IMR-90 (cell line): ENCODE results near the gene TM2D1. TPM values are rescaled to one million over a fixed set of nuclear protein-coding genes. Genes with fewer than 3 reads are reported as not detected.

Experiments used
- ATAC-seq: fragments of 200-7000 bp; cut with Tn5 transposase; 2 replicates; pipeline ENCODE4 v1.9.1; 2020; ENCODE audit warnings: low read depth, mild to moderate bottlenecking, moderate library complexity
- BruUV-seq: library from RNA; stranded (reverse); fragments of 400-500 nt; replicated peaks from 2 replicates; lab custom pipeline; 2021; lab: Mats Ljungman, UMichigan
- CTCF ChIA-PET: fragments of 300-600 bp; formaldehyde crosslinking; extraction: SDS; loops from one replicate; lab custom pipeline; 2021; ENCODE audit warnings: antibody characterized with exemption; lab: Yijun Ruan, JAX
- POLR2A ChIA-PET: fragments of 300-600 bp; sonication (Branson Sonifier 250); formaldehyde crosslinking; loops from one replicate; lab custom pipeline; 2022; ENCODE audit warnings: antibody characterized with exemption; ENCODE audit not compliant: unreplicated experiment; lab: Charles Lee
- DNase-seq: peaks from one replicate; pipeline ENCODE4 v3.0.0; 2013
- H2AFZ ChIP-seq: replicated peaks from 2 replicates; pipeline ENCODE3; 2013; ENCODE audit warnings: low read length, mild to moderate bottlenecking; ENCODE audit not compliant: poor library complexity
- H2AK5ac ChIP-seq: 2 replicates; pipeline ENCODE4 v1.6.1; 2013; ENCODE audit warnings: low read depth, low read length, inconsistent platforms
- H2AK9ac ChIP-seq: replicated peaks from 2 replicates; pipeline ENCODE3; 2013; ENCODE audit warnings: mild to moderate bottlenecking, low read depth, low read length, moderate library complexity; ENCODE audit not compliant: poor library complexity
- H2BK120ac ChIP-seq: 2 replicates; pipeline ENCODE4 v1.6.1; 2013; ENCODE audit warnings: low read depth, low read length, inconsistent platforms
- H2BK15ac ChIP-seq: 3 replicates; pipeline ENCODE4 v1.6.1; 2013; ENCODE audit warnings: low read depth, low read length, inconsistent platforms
- H2BK20ac ChIP-seq: 2 replicates; pipeline ENCODE4 v1.6.1; 2013; ENCODE audit warnings: low read depth, mild to moderate bottlenecking, inconsistent platforms, low read length, moderate library complexity
- H2BK5ac ChIP-seq: 2 replicates; pipeline ENCODE4 v1.6.1; 2013; ENCODE audit warnings: mild to moderate bottlenecking, low read depth, low read length, inconsistent platforms; ENCODE audit not compliant: poor library complexity, severe bottlenecking
- H3K14ac ChIP-seq: replicated peaks from 2 replicates; pipeline ENCODE4 v1.6.1; 2013; ENCODE audit warnings: low read depth, low read length, inconsistent platforms
- H3K18ac ChIP-seq: 2 replicates; pipeline ENCODE4 v1.6.1; 2013; ENCODE audit warnings: low read depth, low read length, control low read depth
- H3K23ac ChIP-seq: 2 replicates; pipeline ENCODE4 v1.6.1; 2013; ENCODE audit warnings: low read depth, low read length, inconsistent platforms
- H3K27ac ChIP-seq: 2 replicates; pipeline ENCODE4 v1.5.1; 2013; ENCODE audit warnings: mild to moderate bottlenecking, control low read depth, low read length; ENCODE audit not compliant: insufficient read depth
- H3K27me3 ChIP-seq: 2 replicates; pipeline ENCODE4 v1.6.1; 2013; ENCODE audit warnings: low read length; ENCODE audit not compliant: control insufficient read depth, insufficient read depth
- H3K36me3 ChIP-seq: 2 replicates; pipeline ENCODE4 v1.6.1; 2013; ENCODE audit warnings: low read length, mixed read lengths; ENCODE audit not compliant: control insufficient read depth, insufficient read depth
- H3K4ac ChIP-seq: 2 replicates; pipeline ENCODE4 v1.6.1; 2013; ENCODE audit warnings: low read depth, low read length, inconsistent platforms
- H3K4me1 ChIP-seq: 2 replicates; pipeline ENCODE4 v1.6.1; 2013; ENCODE audit warnings: low read length, mixed read lengths; ENCODE audit not compliant: control insufficient read depth, insufficient read depth
- H3K4me2 ChIP-seq: 2 replicates; pipeline ENCODE4 v1.6.1; 2013; ENCODE audit warnings: low read depth, mild to moderate bottlenecking, control low read depth, low read length, moderate library complexity
- H3K4me3 ChIP-seq: 2 replicates; pipeline ENCODE4 v1.5.1; 2013; ENCODE audit warnings: low read depth, mild to moderate bottlenecking, control low read depth, low read length, moderate library complexity; ENCODE audit not compliant: insufficient read depth
- H3K56ac ChIP-seq: 2 replicates; pipeline ENCODE4 v1.6.1; 2013; ENCODE audit warnings: low read length, inconsistent platforms; ENCODE audit not compliant: insufficient read depth; ENCODE audit errors: extremely low read depth
- H3K79me1 ChIP-seq, 2 experiments: 2 replicates each; pipeline ENCODE4 v1.6.1; 2013; ENCODE audit warnings: low read length in 2 of 2, inconsistent platforms in 1 of 2, low read depth in 1 of 2
- H3K9ac ChIP-seq: 2 replicates; pipeline ENCODE4 v1.6.1; 2013; ENCODE audit warnings: low read depth, low read length, control low read depth
- H3K9me1 ChIP-seq: 2 replicates; pipeline ENCODE4 v1.6.1; 2013; ENCODE audit warnings: low read length, inconsistent platforms; ENCODE audit not compliant: insufficient read depth
- H3K9me3 ChIP-seq: 2 replicates; pipeline ENCODE4 v1.6.1; 2013; ENCODE audit warnings: low read length; ENCODE audit not compliant: control insufficient read depth, insufficient read depth
- H4K20me1 ChIP-seq: 2 replicates; pipeline ENCODE4 v1.6.1; 2013; ENCODE audit warnings: low read length, inconsistent platforms; ENCODE audit not compliant: insufficient read depth
- H4K5ac ChIP-seq: 2 replicates; pipeline ENCODE4 v1.6.1; 2013; ENCODE audit warnings: mild to moderate bottlenecking, low read depth, low read length, control low read depth
- H4K8ac ChIP-seq, 2 experiments: 2 replicates each; pipeline ENCODE4 v1.6.1; 2013; ENCODE audit warnings: low read depth in 2 of 2, low read length in 2 of 2, control low read depth in 1 of 2, inconsistent platforms in 1 of 2
- H4K91ac ChIP-seq: 2 replicates; pipeline ENCODE4 v1.6.1; 2013; ENCODE audit warnings: low read depth, low read length, inconsistent platforms; ENCODE audit not compliant: insufficient read depth
- BHLHE40 ChIP-seq: fragments of 150-350 bp; IDR thresholded peaks from 2 replicates; pipeline ENCODE4 v1.6.1; 2016; ENCODE audit warnings: mild to moderate bottlenecking, low read depth, low read length
- CEBPB ChIP-seq: IDR thresholded peaks from 2 replicates; pipeline ENCODE4 v1.6.1; 2012; ENCODE audit warnings: low read depth, low read length, improper control_type of control experiment
- CHD1 ChIP-seq: IDR thresholded peaks from 2 replicates; pipeline ENCODE4 v1.6.1; 2012; ENCODE audit warnings: low read depth, low read length, improper control_type of control experiment
- CTCF ChIP-seq: conservative IDR thresholded peaks from 2 replicates; pipeline ENCODE4 v1.5.1; 2012; ENCODE audit warnings: mild to moderate bottlenecking, low read depth, low read length, improper control_type of control experiment
- FOS ChIP-seq: fragments of 150-350 bp; IDR thresholded peaks from 2 replicates; pipeline ENCODE4 v1.6.1; 2016; ENCODE audit warnings: low read depth, low read length
- MAFK ChIP-seq: IDR thresholded peaks from 2 replicates; pipeline ENCODE4 v1.6.1; 2012; ENCODE audit warnings: low read depth, low read length, improper control_type of control experiment
- MAZ ChIP-seq: IDR thresholded peaks from 2 replicates; pipeline ENCODE4 v1.6.1; 2012; ENCODE audit warnings: low read depth, mild to moderate bottlenecking, low read length, improper control_type of control experiment, moderate library complexity, borderline replicate concordance
- MXI1 ChIP-seq: IDR thresholded peaks from 2 replicates; pipeline ENCODE4 v1.6.1; 2012; ENCODE audit warnings: low read depth, mild to moderate bottlenecking, low read length, moderate library complexity, borderline replicate concordance
- NFE2L2 ChIP-seq: fragments of 150-350 bp; IDR thresholded peaks from 2 replicates; pipeline ENCODE4 v1.6.1; 2016; ENCODE audit warnings: low read depth, mild to moderate bottlenecking, low read length
- POLR2A ChIP-seq: IDR thresholded peaks from 2 replicates; pipeline ENCODE4 v1.6.1; 2012; ENCODE audit warnings: mild to moderate bottlenecking, low read depth, low read length
- RAD21 ChIP-seq: IDR thresholded peaks from 2 replicates; pipeline ENCODE4 v1.6.1; 2012; ENCODE audit warnings: low read length, improper control_type of control experiment
- RCOR1 ChIP-seq: IDR thresholded peaks from 2 replicates; pipeline ENCODE4 v1.6.1; 2012; ENCODE audit warnings: mild to moderate bottlenecking, low read length, improper control_type of control experiment; ENCODE audit not compliant: insufficient replicate concordance
- RFX5 ChIP-seq: IDR thresholded peaks from 2 replicates; pipeline ENCODE4 v1.8.0; 2012; ENCODE audit warnings: low read depth, mild to moderate bottlenecking, low read length, moderate library complexity
- SMC3 ChIP-seq: fragments of 150-350 bp; IDR thresholded peaks from 2 replicates; pipeline ENCODE4 v1.6.1; 2016; ENCODE audit warnings: low read depth, mild to moderate bottlenecking, antibody characterized with exemption, low read length, moderate library complexity
- WGBS, 2 experiments: methylation state at CpG; one replicate each; pipeline versions ENCODE4 v1.1.5 to v1.1.7; 2013; ENCODE audit warnings: missing lambda C conversion rate in 2 of 2; ENCODE audit not compliant: insufficient read length in 1 of 2; ENCODE audit errors: extremely low coverage in 2 of 2; 5-methylcytosine and 5-hydroxymethylcytosine counted together
- dilution Hi-C: fragments of 300-500 bp; cut with HindIII; formaldehyde crosslinking; loops from one replicate; pipeline ENCODE4 v1.14.3; 2018; ENCODE audit warnings: low sequenced_read_pairs; ENCODE audit not compliant: unreplicated experiment
- in situ Hi-C: fragments of 300-500 bp; cut with MboI; formaldehyde crosslinking; loops from 3 replicates; pipeline ENCODE4 v1.14.3; 2019; ENCODE audit warnings: low sequenced_read_pairs, inconsistent platforms, mixed read lengths
- intact Hi-C: fragments of 100-400 bp; cut with micrococcal nuclease; formaldehyde crosslinking; loops from 2 replicates; pipeline ENCODE4 v1.10.0; 2022
- polyA plus RNA-seq, 3 experiments: library from polyadenylated mRNA; depleted of rRNA; stranded (reverse); fragments of >200 nt; gene quantifications; 2 replicates each; pipeline ENCODE4 v1.2.3, GENCODE V29; 2012; ENCODE audit warnings: low replicate concordance in 1 of 3
- total RNA-seq: library from RNA; depleted of rRNA; stranded (reverse); fragments of >200 nt; gene quantifications from 2 replicates; pipeline ENCODE4 v1.2.3, GENCODE V29; 2012
- TF ChIP-seq, protein P1 (sequence below): fragments of 150-350 bp; IDR thresholded peaks from 2 replicates; pipeline ENCODE4 v1.6.1; 2017; ENCODE audit warnings: mild to moderate bottlenecking, antibody characterized with exemption, low read length, low read depth
- TF ChIP-seq, protein P2 (sequence below): fragments of 150-350 bp; IDR thresholded peaks from 2 replicates; pipeline ENCODE4 v1.6.1; 2016; ENCODE audit warnings: low read depth, mild to moderate bottlenecking, low read length, moderate library complexity, borderline replicate concordance

TM2D1 gene
- total and polyA plus RNA-seq, 2 of the 4 experiments (the other 2 are of a cell fraction) = 14.3 to 32.7 TPM

- Histone ChIP-seq H3K18ac (no peak overlapping the region), H2BK15ac (no peak overlapping the region), H3K27ac (no peak overlapping the region), H3K27me3 (no peaks in the 10 kb centered on the region; the same call in 1 of the 2 replicates), H3K4ac (no peak overlapping the region), H4K5ac (no peak overlapping the region), H2AK9ac (no peak overlapping the region), H3K9me3 (no peaks in the 10 kb centered on the region), H2BK20ac (no peak overlapping the region), H4K91ac (no peak overlapping the region), H3K14ac (no peak overlapping the region), H3K9me1 (no peaks in the 10 kb centered on the region), H4K20me1 (no peaks in the 10 kb centered on the region), H3K9ac (no peak overlapping the region), H3K4me3 (no peak overlapping the region), H2BK120ac (no peak overlapping the region), H3K4me2 (no peak overlapping the region), H3K4me1 (no peaks in the 10 kb centered on the region), H3K23ac (no peak overlapping the region), H2AK5ac (no peak overlapping the region), H3K56ac (no peak overlapping the region), H2BK5ac (no peak overlapping the region), H2AFZ (no peak overlapping the region), H3K79me1 (no peaks in the 10 kb centered on the region), H4K8ac (no peak overlapping the region), H3K36me3 (no peaks in the 10 kb centered on the region)
- in situ Hi-C loops (no loop called here), dilution Hi-C loops (no loop called here), intact Hi-C loops (no loop called here)
- ChIA-PET POLR2A (no interaction called here), CTCF (no interaction called here)
- TF ChIP-seq MAZ = no peak
- TF ChIP-seq MAFK = no peak
- no peak for TF ChIP-seq CEBPB
- TF ChIP-seq RCOR1 = no peak
- no peak for TF ChIP-seq RAD21
- TF ChIP-seq, protein P1, sequence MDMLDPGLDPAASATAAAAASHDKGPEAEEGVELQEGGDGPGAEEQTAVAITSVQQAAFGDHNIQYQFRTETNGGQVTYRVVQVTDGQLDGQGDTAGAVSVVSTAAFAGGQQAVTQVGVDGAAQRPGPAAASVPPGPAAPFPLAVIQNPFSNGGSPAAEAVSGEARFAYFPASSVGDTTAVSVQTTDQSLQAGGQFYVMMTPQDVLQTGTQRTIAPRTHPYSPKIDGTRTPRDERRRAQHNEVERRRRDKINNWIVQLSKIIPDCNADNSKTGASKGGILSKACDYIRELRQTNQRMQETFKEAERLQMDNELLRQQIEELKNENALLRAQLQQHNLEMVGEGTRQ = no peak
- no peak for TF ChIP-seq POLR2A
- no peak for TF ChIP-seq CHD1
- no peak for TF ChIP-seq CTCF
- TF ChIP-seq, protein P2, sequence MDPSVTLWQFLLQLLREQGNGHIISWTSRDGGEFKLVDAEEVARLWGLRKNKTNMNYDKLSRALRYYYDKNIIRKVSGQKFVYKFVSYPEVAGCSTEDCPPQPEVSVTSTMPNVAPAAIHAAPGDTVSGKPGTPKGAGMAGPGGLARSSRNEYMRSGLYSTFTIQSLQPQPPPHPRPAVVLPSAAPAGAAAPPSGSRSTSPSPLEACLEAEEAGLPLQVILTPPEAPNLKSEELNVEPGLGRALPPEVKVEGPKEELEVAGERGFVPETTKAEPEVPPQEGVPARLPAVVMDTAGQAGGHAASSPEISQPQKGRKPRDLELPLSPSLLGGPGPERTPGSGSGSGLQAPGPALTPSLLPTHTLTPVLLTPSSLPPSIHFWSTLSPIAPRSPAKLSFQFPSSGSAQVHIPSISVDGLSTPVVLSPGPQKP = no peak
- no peak for TF ChIP-seq MXI1
- no peak for TF ChIP-seq BHLHE40
- TF ChIP-seq RFX5 = no peak
- TF ChIP-seq SMC3 = no peak
- no peak for TF ChIP-seq FOS
- no peak for TF ChIP-seq NFE2L2
- DNase-seq (no peak), ATAC-seq (no peak)
- no TSS peak for BruUV-seq
- no CpG with 5 or more reads among the region's 4 CpGs for WGBS, 2 experiments
These were observed 89.4 kb downstream of the TM2D1 start for GRCh38 chr1:61635557-61635956.
